Activated CD4-positive, alpha-beta T cell treated with anti-CD3 and anti-CD28 coated beads, Interleukin-2, amount 50 U/mL, for 4 hours (primary cell): ENCODE results near the gene PLEKHA3.
"Not testable (repeated sequence)": the region's sequence is repeated elsewhere in the genome, so short reads cannot be mapped to it uniquely, and the experiment has no call there.

ENCODE experiments used
- DNase-seq, 2 experiments: peaks; one replicate each; pipeline ENCODE4 v3.0.0-alpha.2; 2020

The PLEKHA3 gene

GRCh38 chr2:178480227-178481181 lies at the start of gene PLEKHA3:
Gene PLEKHA3 (plus strand): TSS chr2:178480457. CDS start chr2:178480870, 413 bp downstream.
- peak; percentile 52 to 53 for DNase-seq

GRCh38 chr2:178436662-178437061 lies 43.6 kb upstream of the PLEKHA3 start:
- no peak for DNase-seq

GRCh38 chr2:178441426-178441825 lies 38.8 kb upstream of the PLEKHA3 start:
- DNase-seq, result no peak

GRCh38 chr2:178448968-178449661 lies 31.1 kb upstream of the PLEKHA3 start:
- DNase-seq, result no peak

GRCh38 chr2:178449700-178450523 lies 30.3 kb upstream of the PLEKHA3 start:
- DNase-seq, result no peak

- DNase-seq, result no peak
These were observed 29.8 kb upstream of the PLEKHA3 start for GRCh38 chr2:178450524-178450773.

GRCh38 chr2:178450774-178451525 lies 29.3 kb upstream of the PLEKHA3 start, which contains the start of the genes PJVK and PRKRA:
Gene PJVK (plus strand): TSS chr2:178451378. CDS start chr2:178453410, 2,032 bp downstream.
Gene PRKRA (minus strand): TSS chr2:178451175. CDS start chr2:178451030, 145 bp downstream.
- DNase-seq, result peak; percentile 94 to 95

- no peak for DNase-seq
These were observed 27.9 kb upstream of the PLEKHA3 start for GRCh38 chr2:178452334-178452733.

GRCh38 chr2:178452870-178453269 lies 27.4 kb upstream of the PLEKHA3 start:
- no peak for DNase-seq

- no peak for DNase-seq
These were observed 24.3 kb upstream of the PLEKHA3 start for GRCh38 chr2:178455947-178456346.

GRCh38 chr2:178457390-178457886 lies 22.8 kb upstream of the PLEKHA3 start:
- DNase-seq, result no peak

GRCh38 chr2:178469219-178469849 lies 10.9 kb upstream of the PLEKHA3 start:
- no peak for DNase-seq

- DNase-seq, result not testable (repeated sequence)
These were observed 8.9 kb upstream of the PLEKHA3 start for GRCh38 chr2:178471313-178471712.

GRCh38 chr2:178473373-178473772 lies 6.9 kb upstream of the PLEKHA3 start:
- no peak for DNase-seq

GRCh38 chr2:178473931-178474330 lies 6.3 kb upstream of the PLEKHA3 start:
- no peak for DNase-seq

GRCh38 chr2:178474560-178474959 lies 5.7 kb upstream of the PLEKHA3 start:
- no peak for DNase-seq

- DNase-seq, result no peak
These were observed 3.8 kb upstream of the PLEKHA3 start for GRCh38 chr2:178476477-178476876.

GRCh38 chr2:178477443-178478129 lies 2.7 kb upstream of the PLEKHA3 start:
- DNase-seq, result no peak

- no peak for DNase-seq
These were observed 2.2 kb upstream of the PLEKHA3 start for GRCh38 chr2:178478130-178478438.

GRCh38 chr2:178478439-178479274 lies 1.6 kb upstream of the PLEKHA3 start, which contains the start of gene FKBP7:
Gene FKBP7 (minus strand): TSS chr2:178478600. CDS start chr2:178478499, 101 bp downstream.
- peak; percentile 75 to 76 for DNase-seq
